H1 (cell line): ENCODE data around the gene CREBZF. TPM values are rescaled to one million over a fixed set of nuclear protein-coding genes. Genes with fewer than 3 reads are reported as not detected.

Source experiments
- E2F6 ChIP-seq: IDR thresholded peaks from 2 replicates; pipeline ENCODE4 v1.6.1; 2012; ENCODE audit warnings: inconsistent platforms
- polyA plus RNA-seq, 7 experiments: library from polyadenylated mRNA; depleted of rRNA in 3 of 7; stranded (reverse) in 5 of 7; unstranded in 2 of 7; fragments of >200 nt in 5 of 7; fragments of 200-250 nt in 2 of 7; gene quantifications; 1 replicate in 5 of 7; 2 replicates in 1 of 7; 4 replicates in 1 of 7; pipeline versions ENCODE4 v1.2.1 to v1.2.3, GENCODE V29; 2011 to 2013; ENCODE audit warnings: missing spikeins in 2 of 7, mixed read lengths in 2 of 7
- total RNA-seq: library from RNA; stranded (reverse); fragmentation: NEBNext Ultra II Directional; extraction: Animal tissue kit (Norgen Biotek cat#: 25700); gene quantifications from 2 replicates; pipeline ENCODE4 v1.2.1, GENCODE V29; 2021

The CREBZF gene
- total and polyA plus RNA-seq, 2 of the 8 experiments (the other 6 are each of a cell fraction or from before 2014, with no cell fraction given): 15.4 to 44.9 TPM

GRCh38 chr11:85698195-85698594 is 33.3 kb upstream of the CREBZF start (continued):
- TF ChIP-seq E2F6: no peak
